Natural killer cell (primary cell): ENCODE measurements around the gene BAIAP2. TPM values are rescaled to one million over a fixed set of nuclear protein-coding genes. Genes with fewer than 3 reads are reported as not detected.

ENCODE experiments used
- ATAC-seq, 3 donors: fragments of 150-1000 bp in 2 of 3; fragments of 200-7000 bp in 1 of 3; cut with Tn5 transposase; 1 replicate in 1 of 3; 2 replicates in 2 of 3; pipeline ENCODE4 v1.10.0; 2021; ENCODE audit warnings: mild to moderate bottlenecking in 2 of 3, moderate library complexity in 2 of 3
- DNase-seq, 2 donors: peaks; one replicate each; pipeline versions ENCODE4 v3.0.0 to v3.0.0-alpha.2; 2013 to 2021; ENCODE audit warnings: mixed read lengths in 1 of 2
- H3K27ac ChIP-seq: one replicate; pipeline ENCODE4 v1.5.1; 2013; ENCODE audit warnings: mild to moderate bottlenecking, low read length
- H3K27me3 ChIP-seq: one replicate; pipeline ENCODE4 v1.6.1; 2013; ENCODE audit warnings: low read length; ENCODE audit not compliant: control insufficient read depth, insufficient read depth
- H3K36me3 ChIP-seq: one replicate; pipeline ENCODE4 v1.6.1; 2013; ENCODE audit warnings: low read length; ENCODE audit not compliant: control insufficient read depth, insufficient read depth
- H3K4me1 ChIP-seq: one replicate; pipeline ENCODE4 v1.6.1; 2013; ENCODE audit warnings: low read length; ENCODE audit not compliant: control insufficient read depth, insufficient read depth
- H3K4me3 ChIP-seq: one replicate; pipeline ENCODE4 v1.5.1; 2013; ENCODE audit warnings: low read length
- H3K9me3 ChIP-seq: one replicate; pipeline ENCODE4 v1.6.1; 2013; ENCODE audit warnings: low read length; ENCODE audit not compliant: control insufficient read depth, insufficient read depth
- H3K27ac Mint-ChIP-seq, 2 donors: one replicate each; pipeline ENCODE4 v1.8.0; 2022; ENCODE audit warnings: mild to moderate bottlenecking in 2 of 2, mixed read lengths in 2 of 2, moderate library complexity in 1 of 2
- H3K27me3 Mint-ChIP-seq, 2 donors: one replicate each; pipeline ENCODE4 v1.8.0; 2022; ENCODE audit warnings: low read depth in 2 of 2, mixed read lengths in 2 of 2
- H3K36me3 Mint-ChIP-seq: one replicate; pipeline ENCODE4 v1.8.0; 2022; ENCODE audit warnings: mixed read lengths
- H3K4me1 Mint-ChIP-seq, 2 donors: one replicate each; pipeline ENCODE4 v1.8.0; 2022; ENCODE audit warnings: mixed read lengths in 2 of 2
- H3K4me3 Mint-ChIP-seq: one replicate; pipeline ENCODE4 v1.8.0; 2022; ENCODE audit warnings: mild to moderate bottlenecking, moderate library complexity, mixed read lengths
- H3K9me3 Mint-ChIP-seq, 2 donors: one replicate each; pipeline ENCODE4 v1.8.0; 2022; ENCODE audit warnings: mixed read lengths in 2 of 2
- WGBS: methylation state at CpG from one replicate; pipeline ENCODE4 v1.1.7; 2013; ENCODE audit warnings: missing lambda C conversion rate; ENCODE audit not compliant: insufficient coverage; 5-methylcytosine and 5-hydroxymethylcytosine counted together
- intact Hi-C: fragments of 100-400 bp; cut with micrococcal nuclease; formaldehyde crosslinking; loops from one replicate; pipeline ENCODE4 v1.14.2; 2022
- total RNA-seq, 4 donors: library from RNA; stranded (reverse); fragments of 120-200 nt in 1 of 4; gene quantifications; one replicate each; pipeline versions ENCODE4 v1.2.3 to v1.2.4, GENCODE V29; 2013 to 2022
- TF ChIP-seq, protein P1 (sequence below): fragments of 200-600 bp; IDR thresholded peaks from one replicate; pipeline ENCODE4 v1.8.0; 2022; ENCODE audit warnings: antibody characterized with exemption

The BAIAP2 gene
- total RNA-seq, 3 donors from 2014 or later (not counting 1 experiment from before 2014, with no cell fraction given), result 6.7 to 12.3 (median 10.4) TPM

DNA sequence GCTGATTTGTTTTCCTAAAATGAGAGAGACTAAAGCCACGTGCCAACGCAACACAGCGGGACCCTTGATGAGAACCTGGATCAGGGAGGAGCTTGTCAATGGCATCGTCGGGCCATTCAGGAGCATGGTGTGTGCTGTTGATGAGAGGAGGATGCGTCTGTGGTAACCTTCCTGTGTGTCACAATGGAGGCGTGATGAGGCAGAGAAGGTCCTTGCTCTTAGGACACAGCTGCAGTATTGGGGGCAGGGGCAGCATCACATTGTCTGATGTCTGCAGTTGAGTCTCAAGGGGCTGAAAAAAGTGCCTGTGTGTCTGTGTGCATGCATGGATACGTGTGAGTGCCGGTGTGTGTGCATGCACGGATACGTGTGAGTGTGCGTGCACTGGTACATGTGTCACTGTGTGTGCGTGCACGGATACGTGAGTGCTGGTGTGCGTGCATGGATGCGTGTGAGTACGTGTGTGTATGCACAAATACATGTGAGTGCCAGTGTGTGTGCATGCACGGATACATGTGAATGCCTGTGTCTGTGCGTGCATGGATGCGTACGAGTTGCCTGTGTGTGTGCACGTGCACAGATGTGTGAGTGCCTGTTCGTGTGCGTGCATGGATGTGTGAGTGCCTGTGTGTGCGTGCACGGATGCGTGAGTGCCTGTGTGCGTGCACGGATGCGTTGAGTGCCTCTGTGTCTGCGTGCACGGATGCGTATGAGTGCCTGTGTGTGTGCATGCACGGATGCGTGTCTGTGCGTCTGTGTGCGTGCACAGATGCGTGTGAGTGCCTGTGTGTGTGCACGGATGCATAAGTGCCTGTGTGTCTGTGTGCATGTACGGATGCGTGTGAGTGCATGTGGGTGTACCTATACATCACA, 39.3 kb downstream of the BAIAP2 start:
- TF ChIP-seq, protein P1, sequence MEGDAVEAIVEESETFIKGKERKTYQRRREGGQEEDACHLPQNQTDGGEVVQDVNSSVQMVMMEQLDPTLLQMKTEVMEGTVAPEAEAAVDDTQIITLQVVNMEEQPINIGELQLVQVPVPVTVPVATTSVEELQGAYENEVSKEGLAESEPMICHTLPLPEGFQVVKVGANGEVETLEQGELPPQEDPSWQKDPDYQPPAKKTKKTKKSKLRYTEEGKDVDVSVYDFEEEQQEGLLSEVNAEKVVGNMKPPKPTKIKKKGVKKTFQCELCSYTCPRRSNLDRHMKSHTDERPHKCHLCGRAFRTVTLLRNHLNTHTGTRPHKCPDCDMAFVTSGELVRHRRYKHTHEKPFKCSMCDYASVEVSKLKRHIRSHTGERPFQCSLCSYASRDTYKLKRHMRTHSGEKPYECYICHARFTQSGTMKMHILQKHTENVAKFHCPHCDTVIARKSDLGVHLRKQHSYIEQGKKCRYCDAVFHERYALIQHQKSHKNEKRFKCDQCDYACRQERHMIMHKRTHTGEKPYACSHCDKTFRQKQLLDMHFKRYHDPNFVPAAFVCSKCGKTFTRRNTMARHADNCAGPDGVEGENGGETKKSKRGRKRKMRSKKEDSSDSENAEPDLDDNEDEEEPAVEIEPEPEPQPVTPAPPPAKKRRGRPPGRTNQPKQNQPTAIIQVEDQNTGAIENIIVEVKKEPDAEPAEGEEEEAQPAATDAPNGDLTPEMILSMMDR, result no peak
- Mint-ChIP-seq H3K36me3 (no peaks in the 10 kb centered on the region), H3K9me3 (no peaks in the 10 kb centered on the region), H3K4me1 (no peaks in the 10 kb centered on the region), H3K27ac (no peak overlapping the region), H3K27me3 (no peaks in the 10 kb centered on the region), H3K4me3 (no peak overlapping the region)
- Histone ChIP-seq H3K4me1 (no peaks in the 10 kb centered on the region), H3K36me3 (no peaks in the 10 kb centered on the region), H3K27me3 (no peaks in the 10 kb centered on the region), H3K27ac (no peak overlapping the region), H3K4me3 (no peak overlapping the region), H3K9me3 (no peaks in the 10 kb centered on the region)
- ATAC-seq (no peak), DNase-seq (no peak)
- WGBS, result 95% methylated on average over 42 of the region's 42 CpGs
- intact Hi-C loops, result no loop called here

DNA sequence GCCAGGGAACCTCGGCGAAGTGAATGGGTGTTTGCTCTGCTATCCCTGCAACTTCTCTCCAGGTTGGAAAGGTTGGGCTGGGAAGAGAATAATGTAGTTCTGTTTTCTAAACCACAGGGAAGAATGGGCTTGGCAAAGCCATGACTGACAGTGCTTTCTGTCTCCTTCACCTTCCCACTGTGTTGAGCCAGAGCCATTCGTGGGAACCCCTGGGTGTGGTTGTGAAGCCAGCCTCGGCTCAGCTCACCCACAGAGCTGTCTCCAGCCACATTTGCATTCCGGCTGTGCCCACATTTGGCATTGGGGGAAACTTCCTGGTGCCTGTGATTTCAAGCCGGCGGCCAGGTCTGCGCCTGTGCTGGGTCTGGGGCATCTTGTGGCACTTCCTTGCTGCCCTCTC, 39.9 kb downstream of the BAIAP2 start:
- WGBS, result 80% methylated on average over 8 of the region's 8 CpGs
- Mint-ChIP-seq H3K36me3 (no peaks in the 10 kb centered on the region), H3K27me3 (no peaks in the 10 kb centered on the region), H3K4me3 (no peak overlapping the region), H3K9me3 (no peaks in the 10 kb centered on the region), H3K27ac (no peak overlapping the region), H3K4me1 (no peaks in the 10 kb centered on the region)
- H3K36me3 ChIP-seq, result no peaks in the 10 kb centered on the region
- H3K9me3 ChIP-seq, result no peaks in the 10 kb centered on the region
- TF ChIP-seq, protein P1, result no peak
- ATAC-seq (no peak), DNase-seq (no peak)
- intact Hi-C loops, result no loop called here
- no peaks in the 10 kb centered on the region for H3K27me3 ChIP-seq
- H3K4me1 ChIP-seq, result peaks cover 5% of the 10 kb centered on the region
- no peak overlapping the region for H3K27ac ChIP-seq
- H3K4me3 ChIP-seq, result no peak overlapping the region

DNA sequence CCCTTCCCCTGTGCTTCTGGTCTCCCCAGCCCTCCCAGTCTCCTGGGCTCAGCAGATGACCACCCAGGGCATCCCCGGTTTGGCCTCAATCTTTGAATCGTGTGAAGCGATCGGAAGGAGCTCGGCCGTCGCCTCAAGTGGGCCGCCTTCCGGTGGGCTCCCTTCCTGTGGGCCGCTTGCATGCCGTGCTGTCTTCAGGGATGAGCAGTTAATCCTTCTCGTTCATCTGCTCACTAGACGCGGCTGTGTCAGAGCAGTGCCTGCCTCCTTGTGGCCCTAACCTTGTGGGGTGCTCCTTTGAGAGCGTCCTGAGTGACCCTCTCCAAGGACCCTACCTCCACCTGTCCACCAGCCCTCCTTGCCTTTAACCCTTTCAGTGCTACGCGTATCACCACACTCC, 40.4 kb downstream of the BAIAP2 start:
- H3K27ac Mint-ChIP-seq, result no peak overlapping the region
- Histone ChIP-seq H3K27me3 (no peaks in the 10 kb centered on the region), H3K27ac (no peak overlapping the region), H3K4me1 (peaks cover 9% of the 10 kb centered on the region), H3K9me3 (no peaks in the 10 kb centered on the region), H3K4me3 (no peak overlapping the region), H3K36me3 (no peaks in the 10 kb centered on the region)
- TF ChIP-seq, protein P1, result no peak
- H3K36me3 Mint-ChIP-seq, result no peaks in the 10 kb centered on the region
- ATAC-seq (no peak), DNase-seq (no peak)
- 94% methylated on average over 17 of the region's 17 CpGs for WGBS
- H3K4me1 Mint-ChIP-seq, result no peaks in the 10 kb centered on the region
- H3K9me3 Mint-ChIP-seq, result no peaks in the 10 kb centered on the region
- no peaks in the 10 kb centered on the region for H3K27me3 Mint-ChIP-seq
- H3K4me3 Mint-ChIP-seq, result no peak overlapping the region
- intact Hi-C loops, result no loop called here
